Kidney (tissue), 14 donors: ENCODE measurements around the gene PRRG2. TPM values are rescaled to one million over a fixed set of nuclear protein-coding genes. Genes with fewer than 3 reads are reported as not detected.

Source experiments
- DNase-seq, 5 donors: peaks; one replicate each; pipeline ENCODE4 v3.0.0-alpha.2; 2013 to 2020
- FAIRE-seq: peaks from 2 replicates; lab custom pipeline; 2012; peaks lifted over from hg19 to GRCh38; lab: Jason Lieb, UNC
- H3K27ac ChIP-seq, 2 donors: one replicate each; pipeline ENCODE4 v1.7.0; 2013; ENCODE audit warnings: low read depth in 2 of 2, low read length in 2 of 2, inconsistent platforms in 1 of 2
- H3K27me3 ChIP-seq: one replicate; pipeline ENCODE4 v1.7.1; 2013; ENCODE audit warnings: low read length, inconsistent platforms; ENCODE audit not compliant: control insufficient read depth, insufficient read depth
- H3K36me3 ChIP-seq, 3 donors: one replicate each; pipeline versions ENCODE4 v1.7.0 to v1.7.1; 2013; ENCODE audit warnings: low read length in 3 of 3, control low read depth in 1 of 3, inconsistent platforms in 1 of 3; ENCODE audit not compliant: insufficient read depth in 3 of 3, control insufficient read depth in 2 of 3
- H3K4me1 ChIP-seq, 3 donors: one replicate each; pipeline versions ENCODE4 v1.7.0 to v1.7.1; 2013; ENCODE audit warnings: low read length in 3 of 3, inconsistent platforms in 1 of 3, low read depth in 1 of 3; ENCODE audit not compliant: control insufficient read depth in 2 of 3, insufficient read depth in 2 of 3
- H3K4me3 ChIP-seq, 3 donors: one replicate each; pipeline versions ENCODE4 v1.7.0 to v1.8.1; 2013; ENCODE audit warnings: low read length in 3 of 3, control low read depth in 1 of 3, inconsistent platforms in 1 of 3
- H3K9ac ChIP-seq, 3 donors: one replicate each; pipeline versions ENCODE4 v1.7.0 to v1.7.1; 2013; ENCODE audit warnings: low read length in 3 of 3, control low read depth in 1 of 3, inconsistent platforms in 1 of 3
- H3K9me3 ChIP-seq, 3 donors: one replicate each; pipeline versions ENCODE4 v1.7.0 to v1.7.1; 2013; ENCODE audit warnings: low read length in 3 of 3, control low read depth in 1 of 3, inconsistent platforms in 1 of 3; ENCODE audit not compliant: control insufficient read depth in 2 of 3, insufficient read depth in 1 of 3
- intact Hi-C: fragments of 100-400 bp; cut with DNase I; formaldehyde crosslinking; loops from one replicate; pipeline ENCODE4 v1.11.1; 2022
- polyA plus RNA-seq: library from polyadenylated mRNA; stranded (reverse); fragments of 350-450 nt; fragmentation: Illumina TruSeq; extraction: RNeasy Lipid Tissue Mini Kit (QIAGEN cat#74804); gene quantifications from one replicate; pipeline ENCODE4 v1.2.3, GENCODE V29; 2014; ENCODE audit warnings: low read depth, low replicate concordance; ENCODE audit not compliant: insufficient read depth
- total RNA-seq: library from RNA; stranded (reverse); fragmentation: NEBNext Ultra II Directional; extraction: Animal tissue kit (Norgen Biotek cat#: 25700); gene quantifications from one replicate; pipeline ENCODE4 v1.2.1, GENCODE V29; 2021
- TF ChIP-seq, protein P1 (sequence below): IDR thresholded peaks from 3 replicates; pipeline ENCODE4 v1.5.1; 2012; ENCODE audit warnings: mild to moderate bottlenecking, moderate library complexity, borderline replicate concordance; ENCODE audit not compliant: insufficient read depth; ENCODE audit errors: extremely low read depth
- donor health status: control.
- donor health status: control.
- donor health status: control.
- donor health status: control.
- donor health status: control.
- donor health status: DM: yes; HTN: yes; CAD: no.
- donor health status: Normal renal cell carcinoma (clear cell type).

Gene PRRG2
- total and polyA plus RNA-seq, 2 donors from 2014 or later, result 14.9 to 17.6 TPM

DNA sequence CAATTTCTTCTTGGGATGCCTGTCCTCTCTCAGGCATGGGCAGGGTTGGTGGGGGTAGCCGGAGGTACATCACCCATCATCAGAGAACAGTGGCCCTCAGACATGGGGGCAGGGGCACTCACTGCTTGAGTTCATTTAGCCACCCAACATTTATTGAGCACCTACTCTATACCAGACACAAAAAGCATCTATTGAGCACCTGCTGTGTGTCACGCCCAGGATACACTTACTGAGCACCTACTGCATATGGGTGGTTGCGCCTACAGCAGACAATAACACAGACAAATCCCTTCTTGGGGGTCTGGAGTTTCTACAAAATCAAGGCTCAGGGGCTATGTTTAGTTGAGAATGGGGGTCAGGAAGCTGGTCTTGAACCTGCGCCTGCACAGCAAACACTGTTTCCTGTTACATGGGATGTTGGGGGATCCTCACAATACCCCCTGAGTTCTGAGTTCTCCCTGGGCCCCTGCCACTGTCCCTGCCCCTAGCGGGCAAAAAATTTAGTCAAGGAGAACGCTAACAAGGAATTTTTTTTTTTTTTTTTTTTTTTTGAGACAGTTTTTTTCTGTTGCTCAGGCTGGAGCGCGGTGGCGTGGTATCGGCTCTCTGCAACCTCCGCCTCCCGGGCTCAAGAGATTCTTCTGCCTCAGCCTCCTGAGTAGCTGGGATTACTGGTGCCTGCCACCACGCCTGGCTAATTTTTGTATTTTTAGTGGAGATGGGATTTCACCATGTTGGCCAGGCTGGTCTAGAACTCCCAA is 41.7 kb upstream of the PRRG2 start:
- DNase-seq (no peak), FAIRE-seq (no peak)

DNA sequence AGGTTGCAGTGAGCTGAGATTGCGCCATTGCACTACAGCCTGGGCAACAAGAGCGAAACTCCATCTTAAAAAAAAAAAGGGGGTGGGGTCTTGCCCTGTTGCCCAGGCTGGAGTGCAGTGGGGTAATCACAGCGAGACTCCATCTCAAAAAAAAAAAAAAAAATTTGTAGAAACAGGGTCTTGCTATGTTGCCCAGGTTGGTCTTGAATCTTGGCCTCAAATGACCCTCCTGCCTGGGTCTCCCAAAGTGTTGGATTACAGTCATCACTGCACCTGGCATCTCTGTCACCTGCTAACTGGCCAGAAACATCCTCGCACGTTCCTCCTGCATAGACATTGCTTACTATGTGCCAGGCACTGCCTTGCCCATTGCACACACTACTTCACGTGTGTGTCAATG is 39.2 kb upstream of the PRRG2 start:
- FAIRE-seq (no peak), DNase-seq (no peak)
- TF ChIP-seq, protein P1, sequence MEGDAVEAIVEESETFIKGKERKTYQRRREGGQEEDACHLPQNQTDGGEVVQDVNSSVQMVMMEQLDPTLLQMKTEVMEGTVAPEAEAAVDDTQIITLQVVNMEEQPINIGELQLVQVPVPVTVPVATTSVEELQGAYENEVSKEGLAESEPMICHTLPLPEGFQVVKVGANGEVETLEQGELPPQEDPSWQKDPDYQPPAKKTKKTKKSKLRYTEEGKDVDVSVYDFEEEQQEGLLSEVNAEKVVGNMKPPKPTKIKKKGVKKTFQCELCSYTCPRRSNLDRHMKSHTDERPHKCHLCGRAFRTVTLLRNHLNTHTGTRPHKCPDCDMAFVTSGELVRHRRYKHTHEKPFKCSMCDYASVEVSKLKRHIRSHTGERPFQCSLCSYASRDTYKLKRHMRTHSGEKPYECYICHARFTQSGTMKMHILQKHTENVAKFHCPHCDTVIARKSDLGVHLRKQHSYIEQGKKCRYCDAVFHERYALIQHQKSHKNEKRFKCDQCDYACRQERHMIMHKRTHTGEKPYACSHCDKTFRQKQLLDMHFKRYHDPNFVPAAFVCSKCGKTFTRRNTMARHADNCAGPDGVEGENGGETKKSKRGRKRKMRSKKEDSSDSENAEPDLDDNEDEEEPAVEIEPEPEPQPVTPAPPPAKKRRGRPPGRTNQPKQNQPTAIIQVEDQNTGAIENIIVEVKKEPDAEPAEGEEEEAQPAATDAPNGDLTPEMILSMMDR, result no peak
- Histone ChIP-seq H3K9ac (no peak overlapping the region), H3K4me1 (peaks cover 0 to 2% (median 0%) of the 10 kb centered on the region in 3 donors), H3K36me3 (peaks cover 0 to 4% (median 4%) of the 10 kb centered on the region in 3 donors), H3K27me3 (no peaks in the 10 kb centered on the region), H3K4me3 (no peak overlapping the region), H3K9me3 (no peaks in the 10 kb centered on the region), H3K27ac (no peak overlapping the region)
- intact Hi-C loops, result no loop called here

More for the DNA sequence above, 41.7 kb upstream of the PRRG2 start:
- Histone ChIP-seq H3K36me3 (peaks cover 0 to 4% (median 4%) of the 10 kb centered on the region in 3 donors), H3K4me1 (peaks cover 0 to under 1% (median 0%) of the 10 kb centered on the region in 3 donors), H3K9me3 (no peaks in the 10 kb centered on the region), H3K4me3 (no peak overlapping the region), H3K9ac (no peak overlapping the region), H3K27me3 (no peaks in the 10 kb centered on the region), H3K27ac (no peak overlapping the region)
- TF ChIP-seq, protein P1, result no peak
- intact Hi-C loops, result no loop called here

- peaks cover 0 to 4% (median 4%) of the 10 kb centered on the region in 3 donors for H3K36me3 ChIP-seq
- H3K9me3 ChIP-seq, result no peaks in the 10 kb centered on the region
- intact Hi-C loops, result no loop called here
- H3K27me3 ChIP-seq, result no peaks in the 10 kb centered on the region
- H3K27ac ChIP-seq, result no peak overlapping the region
- TF ChIP-seq, protein P1, result no peak
- H3K4me3 ChIP-seq, result no peak overlapping the region
- peaks cover 0 to 2% (median 0%) of the 10 kb centered on the region in 3 donors for H3K4me1 ChIP-seq
- H3K9ac ChIP-seq, result no peak overlapping the region
- DNase-seq (no peak), FAIRE-seq (no peak)
Observed at GRCh38 chr19:49542446-49542845, 38.7 kb upstream of the PRRG2 start.
